Kidney glomerular epithelial cell (primary cell): Measurements from ENCODE around the gene TBL2.
A peak's percentile ranks its signal among the peaks of the same experiment; 100 is the strongest.
"Not testable (repeated sequence)": the region's sequence is repeated elsewhere in the genome, so short reads cannot be mapped to it uniquely, and the experiment has no call there.

Experiments
- DNase-seq: peaks from one replicate; lab custom pipeline; 2025; lab: John Stamatoyannopoulos, UW

Gene TBL2

DNA sequence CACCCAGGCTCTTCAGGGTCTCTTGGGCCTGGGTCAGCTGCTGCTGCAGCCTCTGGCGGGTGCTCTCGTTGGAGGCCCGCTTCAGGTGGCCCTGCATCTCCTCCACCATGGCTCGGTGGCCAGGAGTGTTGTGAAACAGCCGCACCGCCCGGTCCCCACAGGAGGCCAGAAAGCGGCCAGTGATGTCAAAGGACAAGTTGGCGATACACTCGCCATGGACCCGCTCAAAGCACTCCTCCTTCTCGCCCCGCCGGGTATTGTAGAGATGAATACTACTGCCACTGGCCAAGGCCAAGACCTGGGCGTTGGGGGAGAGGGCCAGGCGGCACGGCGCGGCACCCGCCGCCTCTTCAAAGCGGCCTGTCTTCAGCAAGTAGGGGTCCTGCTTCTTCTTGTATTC is 7.9 kb downstream of the TBL2 start:
- DNase-seq: no peak

DNA sequence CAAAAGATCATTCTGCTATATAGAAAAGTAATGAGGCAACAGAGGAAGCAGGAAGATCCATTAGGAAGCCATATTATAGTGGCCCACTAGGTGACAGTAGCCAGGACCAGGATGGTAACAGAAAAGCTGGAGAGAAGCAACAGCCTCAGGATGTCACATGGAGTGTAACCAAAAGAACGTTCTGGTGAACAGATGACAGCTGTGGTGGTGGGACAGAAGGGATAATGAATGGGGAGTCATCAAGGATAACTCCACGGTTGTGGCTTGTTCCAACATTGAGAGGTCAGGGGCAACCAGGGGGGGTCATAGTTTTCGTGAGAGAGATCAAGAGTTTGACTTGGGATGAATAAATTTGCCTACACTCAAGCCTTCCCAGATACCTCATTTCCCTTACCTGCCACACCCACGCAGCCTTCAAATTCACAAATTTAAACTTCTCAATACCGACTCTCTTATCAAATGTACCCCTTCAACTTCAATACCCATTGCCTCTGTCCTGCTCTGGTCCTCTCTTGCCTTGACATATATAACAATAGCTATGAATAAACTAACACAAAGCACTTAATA is 9.3 kb downstream of the TBL2 start:
- DNase-seq: no peak

DNA sequence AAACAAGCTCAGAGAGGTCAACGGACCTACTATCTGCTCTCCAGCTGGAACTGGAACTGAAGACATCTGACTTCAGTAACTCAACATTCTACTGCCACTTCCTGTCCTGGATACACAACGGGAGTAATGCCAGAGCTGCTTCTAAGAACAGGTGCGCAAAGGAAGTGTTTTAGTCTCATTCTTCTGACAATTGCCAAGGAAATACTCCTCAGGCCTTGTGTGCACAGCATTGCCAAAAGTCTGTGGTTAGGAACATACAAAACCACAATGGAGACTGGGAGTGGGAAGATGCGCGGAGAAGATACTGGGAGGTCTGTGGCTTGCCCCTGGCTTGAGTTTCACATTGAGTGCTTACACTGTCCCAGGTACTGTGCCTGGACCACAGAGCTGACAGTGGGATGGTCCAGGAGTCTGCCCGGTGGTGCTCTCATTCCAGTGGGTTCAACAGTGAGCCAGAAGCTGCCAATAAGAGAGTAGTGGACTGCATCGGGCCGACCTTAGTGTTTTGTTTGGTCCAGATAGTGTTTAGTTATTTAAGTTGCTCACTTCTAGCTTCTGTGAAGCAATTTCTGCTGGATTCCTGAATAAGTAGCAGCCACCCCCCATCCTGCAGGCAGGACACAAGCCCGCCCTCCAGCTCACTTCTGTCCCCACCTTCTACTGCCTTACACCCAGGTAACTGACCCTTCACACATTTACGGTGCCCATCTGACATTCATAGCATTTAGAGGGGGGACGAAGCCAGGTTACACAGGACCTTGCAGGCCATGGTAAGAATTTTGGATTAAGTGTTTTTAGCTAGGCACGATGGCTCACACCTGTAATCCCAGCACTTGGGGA is 10.3 kb downstream of the TBL2 start:
- DNase-seq: no peak

DNA sequence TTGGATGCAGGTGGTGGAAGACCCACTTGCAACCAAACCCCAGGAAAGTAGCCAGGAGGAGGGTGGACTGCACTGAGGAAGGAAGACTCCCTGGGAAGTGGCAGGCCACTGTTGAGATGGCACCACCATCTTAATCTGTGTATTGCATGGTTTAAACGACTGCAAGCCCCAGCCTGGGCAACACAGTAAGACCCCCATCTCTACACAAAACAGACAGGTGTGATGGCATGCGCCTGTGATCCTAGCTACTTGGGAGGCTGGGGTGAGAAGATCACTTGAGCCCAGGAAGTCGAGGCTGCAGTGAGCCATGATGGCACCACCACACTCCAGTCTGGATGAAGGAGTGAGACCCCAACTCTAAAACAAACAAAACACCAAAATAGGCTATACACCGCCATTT is 11.2 kb downstream of the TBL2 start:
- DNase-seq: no peak

DNA sequence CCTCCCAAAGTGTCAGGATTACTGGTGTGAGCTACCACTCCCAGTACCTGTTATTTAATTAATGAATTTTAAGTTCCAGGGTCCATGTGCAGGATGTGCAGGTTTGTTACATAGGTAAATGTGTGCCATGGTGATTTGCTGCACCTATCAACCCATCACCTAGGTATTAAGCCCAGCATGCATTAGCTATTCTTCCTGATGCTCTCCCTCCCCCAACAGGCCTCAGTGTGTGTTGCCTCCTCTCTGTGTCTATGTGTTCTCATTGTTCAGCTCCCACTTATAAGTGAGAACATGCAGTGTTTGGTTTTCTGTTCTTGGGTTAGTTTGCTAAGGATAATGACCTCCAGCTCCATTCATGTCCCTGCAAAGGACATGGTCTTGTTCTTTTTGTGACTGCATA is 11.9 kb downstream of the TBL2 start:
- not testable (repeated sequence) for DNase-seq

DNA sequence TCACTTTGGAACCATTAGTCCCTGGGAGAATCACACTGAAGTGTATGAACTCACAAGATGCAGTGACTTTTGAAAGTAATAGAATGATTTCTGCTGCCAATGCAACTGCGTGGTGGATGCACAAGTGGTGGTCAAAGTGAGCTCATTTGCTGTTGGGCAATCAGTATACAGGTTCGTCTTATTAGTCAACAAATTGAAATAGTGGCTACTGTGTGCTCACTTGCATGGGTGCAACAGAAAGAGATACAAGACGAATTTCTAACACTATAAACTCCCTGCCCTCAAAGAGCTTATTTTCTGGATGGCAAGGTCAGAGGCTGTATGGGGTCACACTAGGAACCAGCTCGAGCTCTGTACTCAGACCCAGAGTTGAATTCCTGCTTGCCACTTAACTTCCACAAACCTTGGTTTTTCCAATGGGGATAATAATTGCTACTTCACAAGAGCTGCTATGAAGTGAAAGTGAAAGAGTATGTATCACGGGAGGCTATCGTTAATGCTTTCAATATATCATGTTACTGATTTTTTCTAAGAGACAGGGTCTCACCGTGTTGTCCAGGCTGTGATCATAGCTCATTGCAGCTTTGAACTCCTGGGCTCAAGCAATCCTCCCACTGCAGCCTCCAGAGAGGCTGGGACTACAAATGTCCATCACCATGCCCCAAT is 12.6 kb downstream of the TBL2 start:
- peak; percentile 25 for DNase-seq

DNA sequence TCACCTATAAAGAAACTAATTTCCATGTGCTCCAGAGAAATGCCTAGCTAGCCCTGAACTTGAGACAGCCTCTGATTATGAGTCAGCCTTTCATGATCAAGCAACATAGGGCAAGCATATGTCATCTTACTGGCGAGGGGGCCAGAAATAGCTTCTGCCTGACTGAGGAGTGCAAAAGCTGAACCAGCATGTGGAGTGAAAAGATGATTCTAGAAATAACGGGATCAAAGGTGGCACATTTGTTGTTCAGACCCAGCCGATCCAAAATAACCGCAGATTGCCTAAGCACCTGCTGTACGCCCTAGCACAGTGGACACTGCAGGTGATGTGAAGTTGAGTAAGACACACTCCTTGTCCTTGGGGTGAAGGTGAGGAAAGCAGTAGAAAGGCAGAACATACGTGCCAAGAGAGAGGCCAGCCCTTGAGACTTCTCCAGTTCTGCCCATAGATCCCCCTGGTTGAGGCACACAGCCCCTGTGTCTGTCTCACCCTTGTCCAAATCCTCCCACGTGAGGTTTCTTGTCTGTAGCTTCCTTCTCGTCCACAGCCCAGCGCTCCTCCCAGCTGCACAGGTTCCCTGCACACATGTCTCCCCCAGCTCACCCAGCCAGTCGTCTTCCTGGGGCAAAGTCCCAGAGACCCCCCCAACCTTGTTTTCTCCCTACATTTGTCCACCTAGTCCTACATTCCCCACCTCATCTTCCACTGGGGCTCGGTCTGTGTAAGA is 18.1 kb downstream of the TBL2 start:
- peak; percentile 68 for DNase-seq

DNA sequence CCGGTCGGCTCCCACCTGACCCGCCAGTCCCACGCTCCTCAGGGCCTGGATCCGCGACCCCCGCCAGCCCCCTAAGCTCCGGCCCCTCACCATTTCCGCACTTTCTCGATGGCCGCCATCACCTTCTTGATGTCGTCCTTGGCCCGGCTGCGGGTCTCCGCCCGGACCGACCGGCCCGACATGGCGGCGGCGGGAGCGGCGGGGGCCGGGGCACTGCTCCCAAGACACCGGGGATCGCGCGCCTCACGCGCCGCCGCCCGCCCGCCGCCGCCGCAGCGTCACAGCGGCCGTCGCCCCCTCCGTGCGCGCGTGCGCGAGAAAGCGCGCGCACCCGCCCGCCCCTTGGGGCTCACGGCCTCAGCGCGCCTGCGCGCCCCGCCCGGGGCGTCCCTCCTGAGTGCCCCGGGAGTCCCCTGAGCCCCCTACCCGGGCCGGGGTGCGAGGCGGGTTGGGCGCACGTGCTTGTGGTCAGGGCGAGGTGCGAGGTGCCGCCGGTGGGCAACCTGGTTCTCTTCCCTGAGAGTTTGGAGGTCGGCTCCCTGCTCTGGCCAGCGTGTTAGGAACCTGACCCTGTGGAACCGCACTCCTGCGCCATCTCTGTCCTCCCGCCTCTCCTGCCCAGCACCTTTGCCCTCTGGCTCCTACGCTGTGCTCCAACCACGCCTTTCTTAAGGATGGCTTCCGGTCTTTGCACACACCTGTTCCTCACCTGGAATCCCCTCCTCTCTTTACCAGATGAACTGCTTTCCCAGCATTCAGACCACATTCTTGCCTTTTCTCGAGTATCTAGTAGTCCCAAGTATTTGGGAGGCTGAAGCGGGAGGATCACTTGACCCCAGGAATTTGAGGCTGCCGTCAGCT is 20.8 kb downstream of the TBL2 start, which contains the start of gene BCL7B:
TSS of gene BCL7B (minus strand) at position 294 of the 861 bp plus-strand sequence. CDS start at position 182, 112 bp downstream.
- peak; percentile 52 for DNase-seq

DNA sequence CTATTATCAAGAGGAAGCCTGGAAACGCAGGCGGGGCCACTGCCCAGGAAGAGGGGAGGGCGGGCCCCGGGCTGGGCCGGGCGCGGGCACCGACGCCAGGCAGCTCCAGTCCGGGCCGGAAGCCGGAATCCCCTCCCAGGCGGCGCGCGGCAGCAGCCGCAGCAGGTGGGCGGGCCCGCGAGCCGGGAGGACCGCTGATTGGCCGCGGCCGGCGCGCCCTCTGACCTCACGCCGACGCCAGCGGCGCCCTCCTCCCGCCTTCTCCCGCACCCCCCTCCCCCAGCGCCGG is 21.3 kb downstream of the TBL2 start:
- peak; percentile 92 for DNase-seq

DNA sequence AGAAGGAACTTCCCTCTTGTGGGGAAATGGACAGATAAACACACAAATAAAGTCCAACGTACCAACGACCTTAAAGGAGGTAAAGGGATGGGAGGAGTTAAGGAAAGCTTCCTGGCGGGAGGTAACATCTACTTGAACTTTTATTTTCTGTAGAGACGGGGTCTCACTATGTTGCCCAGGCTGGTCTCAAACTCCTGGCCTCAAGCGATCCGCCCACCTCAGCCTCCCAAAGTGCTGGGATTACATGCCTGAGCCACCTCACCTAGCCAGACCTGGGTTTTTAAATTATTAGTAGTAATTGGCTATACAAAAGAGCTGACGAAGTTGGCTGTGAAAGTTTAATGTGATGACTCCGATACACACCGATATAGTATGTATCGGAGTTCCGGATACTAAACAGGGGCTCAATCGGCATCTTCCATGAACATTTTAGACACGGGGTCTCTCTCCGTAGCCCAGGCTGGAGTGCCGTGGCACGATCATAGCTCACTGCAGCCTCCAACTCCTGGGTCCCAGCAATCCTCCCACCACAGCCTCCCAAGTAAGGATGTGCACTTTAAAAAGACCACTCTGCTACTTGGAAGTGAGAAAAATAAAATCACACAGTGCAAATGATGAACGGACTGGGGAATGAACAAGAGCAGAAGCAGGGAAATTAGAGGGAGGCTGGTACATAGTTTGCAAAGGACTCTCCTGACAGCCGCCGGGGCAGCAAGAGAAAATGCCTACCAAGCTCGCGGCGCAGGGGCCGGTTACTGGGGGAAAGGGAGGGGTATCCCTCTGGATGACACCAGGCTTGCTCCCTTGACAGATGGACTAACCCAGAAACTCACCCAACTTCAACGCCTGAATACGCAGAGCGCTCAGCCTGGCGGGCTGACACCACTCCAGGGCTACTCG is 21.9 kb downstream of the TBL2 start:
- DNase-seq: no peak

DNA sequence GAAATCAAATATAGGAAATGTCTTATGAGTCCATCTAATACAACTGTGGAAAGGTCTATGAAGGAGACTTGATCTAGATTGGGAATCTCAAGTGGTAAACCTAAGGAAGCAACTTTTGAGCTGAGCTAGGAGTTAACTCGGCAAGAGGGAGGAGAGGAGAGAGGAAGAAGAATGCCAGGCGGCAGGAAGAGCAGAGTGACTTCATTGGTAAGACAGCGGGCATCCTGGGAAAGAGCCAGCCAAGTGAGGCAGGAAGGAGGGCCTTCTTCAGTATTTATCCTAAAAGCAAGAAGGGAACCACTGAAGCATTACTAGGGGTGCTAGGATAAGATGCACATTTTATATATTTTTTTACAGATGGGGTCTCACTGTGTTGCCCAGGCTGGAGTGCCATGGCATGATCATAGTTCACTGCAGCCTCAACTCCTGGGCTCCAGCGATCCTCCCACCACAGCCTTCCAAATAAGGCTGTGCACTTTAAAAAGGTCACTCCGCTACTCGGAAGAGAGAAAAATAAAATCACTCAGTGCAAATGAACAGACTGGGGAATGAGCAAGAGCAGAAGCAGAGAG is 22.9 kb downstream of the TBL2 start:
- DNase-seq: peak; percentile 32

DNA sequence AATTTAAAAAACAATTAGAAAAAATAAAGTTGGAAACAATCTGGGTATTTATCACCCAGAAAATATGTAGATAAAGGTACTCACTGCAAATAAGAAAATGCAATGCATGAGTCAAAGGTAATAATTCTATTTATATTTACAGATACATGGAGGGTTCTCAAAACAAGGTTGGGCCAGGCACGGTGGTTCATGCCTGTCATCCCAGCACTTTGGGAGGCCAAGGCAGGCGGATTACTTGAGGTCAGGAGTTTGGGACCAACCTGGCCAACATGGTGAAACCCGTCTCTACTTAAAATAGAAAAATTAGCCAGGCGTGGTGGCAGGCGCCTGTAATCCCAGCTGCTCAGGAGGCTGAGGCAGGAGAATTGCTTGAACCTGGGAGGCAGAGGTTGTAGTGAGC is 28.3 kb downstream of the TBL2 start:
- DNase-seq: not testable (repeated sequence)

DNA sequence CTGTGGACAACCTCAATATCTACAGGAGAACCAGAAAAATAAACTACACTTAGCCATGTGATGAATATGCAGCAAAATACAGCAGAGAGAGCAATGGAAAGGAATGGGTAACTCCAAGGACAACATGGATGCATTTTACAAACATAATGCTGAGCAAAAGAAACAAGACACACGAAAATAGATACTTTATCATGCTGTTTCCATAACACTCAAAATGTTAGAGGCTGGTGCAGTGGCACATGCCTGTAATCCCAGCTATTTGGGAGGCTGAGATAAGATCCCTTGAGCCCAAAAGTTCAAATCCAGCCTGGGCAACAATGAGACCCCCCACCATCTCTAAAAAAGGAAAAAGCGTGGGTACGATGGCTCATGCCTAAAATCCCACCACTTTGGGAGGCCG is 29.2 kb downstream of the TBL2 start:
- no peak for DNase-seq

DNA sequence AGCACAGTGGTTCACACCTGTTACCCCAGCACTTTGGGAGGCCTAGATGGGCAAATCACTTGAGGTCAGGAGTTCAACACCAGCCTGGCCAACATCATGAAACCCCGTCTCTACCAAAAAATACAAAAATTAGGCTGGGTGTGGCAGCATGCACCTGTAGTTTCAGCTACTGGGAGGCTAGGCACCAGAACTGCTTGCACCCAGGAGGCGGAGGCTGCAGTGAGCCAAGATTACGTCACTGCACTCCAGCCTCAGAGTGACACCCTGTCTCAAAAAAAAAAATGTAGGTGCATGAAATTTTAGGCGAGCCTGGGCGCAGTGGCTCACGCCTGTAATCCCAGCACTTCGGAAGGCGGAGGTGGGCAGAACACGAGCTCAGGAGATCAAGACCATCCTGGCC is 30.5 kb downstream of the TBL2 start:
- no peak for DNase-seq

DNA sequence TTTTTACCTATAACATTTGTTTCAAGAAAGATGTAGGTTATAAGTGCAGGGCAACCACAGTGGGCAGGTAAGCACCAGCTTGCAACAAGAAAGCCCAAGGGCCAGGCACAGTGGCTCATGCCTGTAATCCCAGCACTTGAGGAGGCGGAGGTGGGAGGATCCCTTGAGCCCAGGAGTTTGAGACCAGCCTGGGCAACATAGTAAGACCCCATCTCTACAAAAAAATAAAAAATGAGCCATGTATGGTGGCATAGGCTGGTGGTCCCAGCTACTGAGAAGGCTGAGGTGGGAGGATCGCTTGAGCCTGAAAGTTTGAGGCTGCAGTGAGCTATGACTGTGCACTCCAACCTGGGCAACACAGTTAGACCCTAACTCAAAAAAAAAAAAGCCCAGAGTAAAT is 33.7 kb downstream of the TBL2 start:
- no peak for DNase-seq

DNA sequence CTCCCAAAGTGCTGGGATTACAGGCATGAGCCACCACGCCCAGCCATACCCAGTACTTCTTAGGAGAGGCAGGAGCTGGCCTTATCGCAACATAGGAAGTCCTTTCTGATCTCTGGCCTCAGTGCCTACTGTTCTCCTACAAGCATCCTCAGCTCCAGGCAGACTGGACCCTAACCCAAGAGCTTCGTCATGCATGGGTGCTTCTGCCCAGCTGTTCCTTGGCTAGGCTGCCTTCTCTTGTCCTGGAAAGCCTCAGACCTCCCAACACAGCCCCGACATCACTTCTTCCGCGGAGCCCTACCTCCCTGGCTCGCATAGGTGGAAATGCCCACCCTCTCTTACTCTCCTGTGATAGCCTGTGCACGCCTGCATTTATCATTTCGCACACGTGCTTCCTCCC is 36.7 kb downstream of the TBL2 start:
- DNase-seq: no peak

DNA sequence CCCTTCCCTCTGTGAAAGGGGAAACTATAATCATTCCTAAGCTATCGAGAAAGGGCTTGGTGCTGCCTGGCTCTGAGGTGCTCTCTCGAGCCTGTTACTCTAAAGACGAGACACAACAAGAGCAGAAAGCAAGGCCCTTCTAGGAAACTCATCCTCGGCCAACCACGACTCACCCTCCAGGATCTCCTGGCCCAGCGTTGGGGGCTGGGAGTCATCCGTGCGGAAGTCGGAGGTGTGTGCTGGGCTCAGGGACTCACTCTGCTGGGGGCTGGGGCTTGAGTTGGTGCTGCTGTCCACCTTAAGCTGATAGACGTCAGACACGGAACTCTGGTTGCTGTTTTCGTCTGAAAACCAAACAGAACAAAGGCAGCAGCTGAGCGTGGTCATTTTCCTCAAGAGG is 38.7 kb downstream of the TBL2 start:
- DNase-seq: no peak

DNA sequence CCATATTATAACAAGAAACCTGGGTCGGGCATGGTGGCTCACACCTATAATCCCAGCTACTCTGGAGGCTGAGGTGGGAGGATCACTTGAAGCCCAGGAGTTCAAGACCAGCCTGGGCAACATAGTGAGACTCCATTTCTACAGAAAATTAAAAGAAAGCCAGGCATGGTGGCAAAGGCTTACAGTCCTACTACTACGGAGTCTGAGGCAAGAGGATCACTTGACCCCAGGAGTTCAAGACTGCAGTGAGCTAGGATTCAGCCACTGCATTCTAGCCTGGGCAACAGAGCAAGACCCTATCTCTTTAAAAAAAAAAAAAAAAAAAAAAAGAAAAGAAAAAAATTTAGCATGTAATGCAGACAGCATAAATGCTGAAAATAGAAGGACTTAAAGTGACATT is 39.9 kb downstream of the TBL2 start:
- not testable (repeated sequence) for DNase-seq

DNA sequence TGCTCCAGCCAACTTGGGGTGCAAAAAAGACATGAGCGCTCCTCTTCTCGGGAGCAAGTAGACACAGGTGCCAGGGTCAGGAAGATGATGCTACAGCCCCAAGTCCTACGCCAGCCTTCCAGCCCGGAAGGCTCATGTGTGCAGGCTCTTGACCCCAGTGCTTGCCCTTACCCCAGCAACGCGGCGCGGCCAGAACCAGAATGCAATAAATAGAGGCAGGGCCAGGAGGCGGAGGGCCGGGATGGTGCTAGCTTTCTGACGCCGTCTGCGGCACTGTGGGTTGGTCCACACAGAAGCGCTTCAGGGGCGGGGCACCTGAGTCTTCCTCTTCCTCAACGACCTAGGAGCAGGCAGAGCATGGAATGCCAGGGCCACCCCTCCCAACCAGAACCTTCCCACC is 41.3 kb downstream of the TBL2 start:
- DNase-seq: no peak

DNA sequence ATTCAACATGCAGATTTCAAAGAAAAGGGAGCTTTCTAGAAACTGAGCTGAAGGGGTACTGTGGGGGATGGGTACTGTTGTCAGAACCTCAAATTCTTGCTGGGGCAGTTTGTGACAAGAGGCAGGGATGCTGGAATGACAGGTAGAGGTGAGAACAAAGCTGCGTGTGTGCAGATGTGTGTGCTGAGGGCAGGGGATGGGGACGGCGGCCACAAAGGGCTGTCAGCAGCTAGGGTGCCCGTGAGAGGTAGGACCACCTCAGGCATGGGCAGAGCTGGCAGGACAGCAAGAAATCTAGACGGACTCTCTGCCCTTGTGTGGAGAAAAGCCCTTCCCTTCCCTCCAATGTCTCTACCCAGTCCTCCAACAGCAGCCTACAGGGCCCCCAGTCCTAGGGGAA is 41.9 kb downstream of the TBL2 start:
- no peak for DNase-seq
